OCI-LY3 (cell line): ENCODE results near the gene CD200.

ENCODE experiments used
- EZH2phosphoT487 ChIP-seq: fragments of 200-600 bp; shearing (Covaris generic); IDR thresholded peaks from 2 replicates; pipeline ENCODE4 v1.6.1; 2018; ENCODE audit warnings: antibody characterized with exemption, mixed run types, low read depth
- TF ChIP-seq, protein P1 (sequence below): fragments of 200-600, 300-600 bp; sonication (generic); IDR thresholded peaks from 2 replicates; pipeline ENCODE4 v1.5.1; 2014; ENCODE audit warnings: antibody characterized with exemption, low read length, low read depth

- TF ChIP-seq, protein P1, sequence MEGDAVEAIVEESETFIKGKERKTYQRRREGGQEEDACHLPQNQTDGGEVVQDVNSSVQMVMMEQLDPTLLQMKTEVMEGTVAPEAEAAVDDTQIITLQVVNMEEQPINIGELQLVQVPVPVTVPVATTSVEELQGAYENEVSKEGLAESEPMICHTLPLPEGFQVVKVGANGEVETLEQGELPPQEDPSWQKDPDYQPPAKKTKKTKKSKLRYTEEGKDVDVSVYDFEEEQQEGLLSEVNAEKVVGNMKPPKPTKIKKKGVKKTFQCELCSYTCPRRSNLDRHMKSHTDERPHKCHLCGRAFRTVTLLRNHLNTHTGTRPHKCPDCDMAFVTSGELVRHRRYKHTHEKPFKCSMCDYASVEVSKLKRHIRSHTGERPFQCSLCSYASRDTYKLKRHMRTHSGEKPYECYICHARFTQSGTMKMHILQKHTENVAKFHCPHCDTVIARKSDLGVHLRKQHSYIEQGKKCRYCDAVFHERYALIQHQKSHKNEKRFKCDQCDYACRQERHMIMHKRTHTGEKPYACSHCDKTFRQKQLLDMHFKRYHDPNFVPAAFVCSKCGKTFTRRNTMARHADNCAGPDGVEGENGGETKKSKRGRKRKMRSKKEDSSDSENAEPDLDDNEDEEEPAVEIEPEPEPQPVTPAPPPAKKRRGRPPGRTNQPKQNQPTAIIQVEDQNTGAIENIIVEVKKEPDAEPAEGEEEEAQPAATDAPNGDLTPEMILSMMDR, result no peak
- no peak for TF ChIP-seq EZH2phosphoT487
These were observed 13.7 kb downstream of the CD200 start for GRCh38 chr3:112346491-112347122.
